ENCODE results near the gene TEX19. TPM values are rescaled to one million over a fixed set of nuclear protein-coding genes. Genes with fewer than 3 reads are reported as not detected.

The TEX19 gene
- total RNA-seq, 1 donor from 2014 or later = not detected

GRCh38 chr17:82351254-82351712 lies 7.8 kb upstream of the TEX19 start:
- ATAC-seq = no peak
- Histone ChIP-seq H3K36me3 (no peaks in the 10 kb centered on the region), H3K4me1 (no peaks in the 10 kb centered on the region), H3K4me3 (no peak overlapping the region), H3K9me3 (no peaks in the 10 kb centered on the region), H3K27ac (no peak overlapping the region), H3K27me3 (peaks cover 14% of the 10 kb centered on the region)
- DNase-seq = no peak
- intact Hi-C loops (cut with DNase I) = loop anchor here (10.0 kb wide), 2 partner anchors 54 to 204 kb away; no protein-coding TSS in a partner anchor
- TF ChIP-seq CTCF (IDR thresholded peaks at IDR 0.05) = no peak

- H3K4me1 ChIP-seq = no peaks in the 10 kb centered on the region
- no peaks in the 10 kb centered on the region for H3K9me3 ChIP-seq
- peak; percentile 87 for DNase-seq
- ATAC-seq = peak; percentile 85
- no peaks in the 10 kb centered on the region for H3K36me3 ChIP-seq
- no peak overlapping the region for H3K4me3 ChIP-seq
- H3K27ac ChIP-seq = no peak overlapping the region
- H3K27me3 ChIP-seq = peaks cover 14% of the 10 kb centered on the region
- TF ChIP-seq CTCF (IDR thresholded peaks at IDR 0.05) = peak; percentile 97
- intact Hi-C loops (cut with DNase I) = loop anchor here (10.0 kb wide), 2 partner anchors 53 to 203 kb away; no protein-coding TSS in a partner anchor
These were observed 7.1 kb upstream of the TEX19 start for GRCh38 chr17:82351713-82352488.

GRCh38 chr17:82353484-82353883 lies 5.6 kb upstream of the TEX19 start:
- ATAC-seq = no peak
- no peaks in the 10 kb centered on the region for H3K9me3 ChIP-seq
- H3K4me3 ChIP-seq = no peak overlapping the region
- H3K4me1 ChIP-seq = no peaks in the 10 kb centered on the region
- intact Hi-C loops (cut with DNase I) = loop anchor here (10.0 kb wide), 2 partner anchors 51 to 201 kb away; no protein-coding TSS in a partner anchor
- no peak overlapping the region for H3K27ac ChIP-seq
- H3K27me3 ChIP-seq = peaks cover 10% of the 10 kb centered on the region
- no peaks in the 10 kb centered on the region for H3K36me3 ChIP-seq
- no peak for TF ChIP-seq CTCF (IDR thresholded peaks at IDR 0.05)
- no peak for DNase-seq

GRCh38 chr17:82354804-82355308 lies 4.2 kb upstream of the TEX19 start:
- no peak overlapping the region for H3K27ac ChIP-seq
- H3K27me3 ChIP-seq = peaks cover 14% of the 10 kb centered on the region
- intact Hi-C loops (cut with DNase I) = loop anchor here (10.0 kb wide), 2 partner anchors 50 to 200 kb away; no protein-coding TSS in a partner anchor
- H3K9me3 ChIP-seq = no peaks in the 10 kb centered on the region
- H3K4me1 ChIP-seq = no peaks in the 10 kb centered on the region
- no peak for TF ChIP-seq CTCF (IDR thresholded peaks at IDR 0.05)
- DNase-seq (no peak), ATAC-seq (no peak)
- H3K4me3 ChIP-seq = no peak overlapping the region
- H3K36me3 ChIP-seq = no peaks in the 10 kb centered on the region

- Histone ChIP-seq H3K4me1 (no peaks in the 10 kb centered on the region), H3K27ac (no peak overlapping the region), H3K27me3 (peaks cover 5% of the 10 kb centered on the region), H3K4me3 (no peak overlapping the region), H3K9me3 (no peaks in the 10 kb centered on the region), H3K36me3 (no peaks in the 10 kb centered on the region)
- ATAC-seq (peak; percentile 82), DNase-seq (peak; percentile 81)
- TF ChIP-seq CTCF (IDR thresholded peaks at IDR 0.05) = no peak
- intact Hi-C loops (cut with DNase I) = loop anchor here (10.0 kb wide), 2 partner anchors 49 to 199 kb away; no protein-coding TSS in a partner anchor
These were observed 3.1 kb upstream of the TEX19 start for GRCh38 chr17:82355770-82356427.
